Heart left ventricle (tissue), 16 donors: ENCODE results near the gene ADCY3. TPM values are rescaled to one million over a fixed set of nuclear protein-coding genes. Genes with fewer than 3 reads are reported as not detected.

Source experiments
- ATAC-seq, 4 donors: fragments of 200-7000 bp; cut with Tn5 transposase; one replicate each; pipeline ENCODE4 v1.9.1; 2020 to 2022; ENCODE audit warnings: moderate library complexity in 4 of 4, mild to moderate bottlenecking in 3 of 4, moderate number of reproducible peaks in 1 of 4
- DNase-seq, 5 donors: peaks; one replicate each; pipeline ENCODE4 v3.0.0-alpha.2; 2020
- H3K27ac ChIP-seq, 12 donors: fragments of 200-600 bp; sonication (generic) in 4 of 12; one replicate each; pipeline versions ENCODE4 v1.5.0 to v1.8.0; 2016 to 2022; ENCODE audit warnings: mild to moderate bottlenecking in 2 of 12
- H3K27me3 ChIP-seq, 9 donors: fragments of 200-600 bp; sonication (generic) in 2 of 9; one replicate each; pipeline versions ENCODE4 v1.5.1 to v1.8.0; 2016 to 2022; ENCODE audit warnings: mild to moderate bottlenecking in 3 of 9
- H3K36me3 ChIP-seq, 9 donors: fragments of 200-600 bp; sonication (generic) in 2 of 9; one replicate each; pipeline versions ENCODE4 v1.5.0 to v1.8.0; 2018 to 2022; ENCODE audit warnings: mild to moderate bottlenecking in 2 of 9
- H3K4me1 ChIP-seq, 12 donors: fragments of 200-600 bp; sonication (generic) in 4 of 12; one replicate each; pipeline versions ENCODE4 v1.5.0 to v1.8.0; 2016 to 2022; ENCODE audit warnings: mild to moderate bottlenecking in 3 of 12
- H3K4me3 ChIP-seq, 12 donors: fragments of 200-600 bp; sonication (generic) in 4 of 12; one replicate each; pipeline versions ENCODE4 v1.5.0 to v1.8.0; 2017 to 2022; ENCODE audit warnings: mild to moderate bottlenecking in 9 of 12, moderate library complexity in 4 of 12
- H3K9me3 ChIP-seq, 12 donors: fragments of 200-600 bp; sonication (generic) in 4 of 12; one replicate each; pipeline versions ENCODE4 v1.5.0 to v1.8.0; 2016 to 2022; ENCODE audit warnings: mild to moderate bottlenecking in 1 of 12
- CTCF ChIP-seq, 12 donors: fragments of 200-600 bp; sonication (generic) in 4 of 12; IDR thresholded peaks; one replicate each; pipeline versions ENCODE4 v1.5.0 to v1.8.0; 2018 to 2022; ENCODE audit warnings: antibody characterized with exemption in 12 of 12, mild to moderate bottlenecking in 5 of 12
- POLR2A ChIP-seq, 2 donors: fragments of 450-650 bp; IDR thresholded peaks; one replicate each; pipeline ENCODE4 v1.6.1; 2017; ENCODE audit warnings: antibody characterized with exemption in 2 of 2, mild to moderate bottlenecking in 2 of 2, moderate library complexity in 2 of 2
- WGBS, 4 donors: extraction: QIAGEN DNeasy Blood & Tissue Kit in 2 of 4; methylation state at CpG; one replicate each; pipeline versions ENCODE4 v1.1.5 to v1.1.7; 2013 to 2018; 5-methylcytosine and 5-hydroxymethylcytosine counted together
- intact Hi-C, 10 donors: fragments of 100-400 bp; cut with DNase I; formaldehyde crosslinking; loops; one replicate each; pipeline versions ENCODE4 v1.11.1 to v1.14.2; 2022
- polyA plus RNA-seq, 2 donors: library from polyadenylated mRNA; stranded (reverse); fragments of 200-250 nt; gene quantifications; one replicate each; pipeline ENCODE4 v1.2.3, GENCODE V29; 2013
- total RNA-seq, 9 donors: library from RNA; depleted of rRNA in 2 of 9; stranded (reverse); fragments of >200 nt in 2 of 9; fragmentation: NEBNext Ultra II Directional in 3 of 9; extraction: Animal tissue kit (Norgen Biotek cat#: 25700) in 3 of 9; gene quantifications; one replicate each; pipeline versions ENCODE4 v1.1.0 to v1.2.4, GENCODE V29; 2016 to 2023
- donor health status: ischemic (EF 13 %, LVEDD 7.1; RV severe dilation, severe dysfunction).
- donor health status: healthy with polysubstance abuse.
- donor health status: DM: no; HTN: yes; CAD: no.
- donor health status: DM: no; HTN: no; CAD: no.
- donor health status: ischemic (EF 25% LVEDD 6.9; RV normal size, moderate dysfunction).
- donor health status: ischemic (EF 25% LVEDD 5.7; RV mildly dilated, moderate dysfunction).
- donor health status: healthy.
- donor health status: DM: yes; HTN: yes; CAD: no.
- donor health status: ischemic (EF 35%, LVEDD 5.7; RV mildly dilated, moderate dysfunction).
- donor health status: nonischemic (EF 11% LVEDD 7.7; RV severe dilation, severe dysfunction).
- donor health status: DM: yes; HTN: yes; CAD: no.
- donor health status: PGD.
- donor health status: ischemic (EF 29% LVEDD 5.4; RV normal size, mild dysfunction).
- donor health status: nonischemic (EF 23%, LVEDD 6.1; RV moderate dilation, normal function).

The ADCY3 gene
- total and polyA plus RNA-seq, 11 donors: 9.3 to 36.0 (median 14.4) TPM

- Histone ChIP-seq H3K36me3 (peaks cover 0 to 3% (median 0%) of the 10 kb centered on the region in 9 donors), H3K27me3 (no peaks in the 10 kb centered on the region), H3K4me1 (peaks cover 0 to 29% (median 2%) of the 10 kb centered on the region in 12 donors), H3K9me3 (peaks cover 0 to 4% (median under 1%) of the 10 kb centered on the region in 12 donors), H3K4me3 (peak overlapping the region in 2 of 12 donors; percentile 6 to 16), H3K27ac (peak overlapping the region in 5 of 12 donors; percentile 13 to 76 (median 43))
- ATAC-seq: no peak
- 86 to 94% (median 87%) methylated on average over 8 of the region's 8 CpGs for WGBS, 4 donors
- intact Hi-C loops: no loop called here
- TF ChIP-seq POLR2A (IDR thresholded peaks at IDR 0.05): no peak
- no peak for TF ChIP-seq CTCF (IDR thresholded peaks at IDR 0.05)
- no peak for DNase-seq
Observed at GRCh38 chr2:24915175-24915574, 4.9 kb downstream of the ADCY3 start.

GRCh38 chr2:24914713-24915112, 5.3 kb downstream of the ADCY3 start:
- H3K4me3 ChIP-seq: peak overlapping the region in 1 of 12 donors; percentile 16
- peak overlapping the region in 1 of 12 donors; percentile 76 for H3K27ac ChIP-seq
- H3K4me1 ChIP-seq: peaks cover 0 to 29% (median 2%) of the 10 kb centered on the region in 12 donors
- TF ChIP-seq CTCF (IDR thresholded peaks at IDR 0.05) (no peak), POLR2A (IDR thresholded peaks at IDR 0.05) (no peak)
- peaks cover 0 to 3% (median 0%) of the 10 kb centered on the region in 9 donors for H3K36me3 ChIP-seq
- WGBS, 4 donors: 80 to 88% (median 84%) methylated on average over 5 of the region's 5 CpGs
- DNase-seq (no peak), ATAC-seq (no peak)
- no peaks in the 10 kb centered on the region for H3K27me3 ChIP-seq
- H3K9me3 ChIP-seq: peaks cover 0 to 9% (median 2%) of the 10 kb centered on the region in 12 donors
- intact Hi-C loops: no loop called here

- intact Hi-C loops: no loop called here
- WGBS, 4 donors: 83 to 92% (median 88%) methylated on average over 7 to 9 of the region's 9 CpGs
- no peak overlapping the region for H3K27ac ChIP-seq
- H3K4me3 ChIP-seq: peak overlapping the region in 1 of 12 donors; percentile 11
- TF ChIP-seq POLR2A (IDR thresholded peaks at IDR 0.05): no peak
- no peak for TF ChIP-seq CTCF (IDR thresholded peaks at IDR 0.05)
- peaks cover 0 to 11% (median 2%) of the 10 kb centered on the region in 12 donors for H3K9me3 ChIP-seq
- DNase-seq (no peak), ATAC-seq (no peak)
- H3K36me3 ChIP-seq: peaks cover 0 to 3% (median 0%) of the 10 kb centered on the region in 9 donors
- H3K4me1 ChIP-seq: peaks cover 0 to 24% (median 0%) of the 10 kb centered on the region in 12 donors
- no peaks in the 10 kb centered on the region for H3K27me3 ChIP-seq
Observed at GRCh38 chr2:24913911-24914310, 6.1 kb downstream of the ADCY3 start.

- WGBS, 4 donors: 73 to 84% (median 81%) methylated on average over 10 of the region's 10 CpGs
- Histone ChIP-seq H3K27me3 (no peaks in the 10 kb centered on the region), H3K27ac (no peak overlapping the region), H3K4me3 (no peak overlapping the region), H3K9me3 (peaks cover 0 to 11% (median 2%) of the 10 kb centered on the region in 12 donors), H3K36me3 (peaks cover 0 to 3% (median 0%) of the 10 kb centered on the region in 9 donors), H3K4me1 (peaks cover 0 to 17% (median 0%) of the 10 kb centered on the region in 12 donors)
- TF ChIP-seq CTCF (IDR thresholded peaks at IDR 0.05) (no peak), POLR2A (IDR thresholded peaks at IDR 0.05) (no peak)
- intact Hi-C loops: no loop called here
- no peak for ATAC-seq
- DNase-seq: no peak
Observed at GRCh38 chr2:24912986-24913385, 7.1 kb downstream of the ADCY3 start.
